ENCODE data around the gene PEAK3.
"Not testable (repeated sequence)": the region's sequence is repeated elsewhere in the genome, so short reads cannot be mapped to it uniquely, and the experiment has no call there.

Gene PEAK3

DNA sequence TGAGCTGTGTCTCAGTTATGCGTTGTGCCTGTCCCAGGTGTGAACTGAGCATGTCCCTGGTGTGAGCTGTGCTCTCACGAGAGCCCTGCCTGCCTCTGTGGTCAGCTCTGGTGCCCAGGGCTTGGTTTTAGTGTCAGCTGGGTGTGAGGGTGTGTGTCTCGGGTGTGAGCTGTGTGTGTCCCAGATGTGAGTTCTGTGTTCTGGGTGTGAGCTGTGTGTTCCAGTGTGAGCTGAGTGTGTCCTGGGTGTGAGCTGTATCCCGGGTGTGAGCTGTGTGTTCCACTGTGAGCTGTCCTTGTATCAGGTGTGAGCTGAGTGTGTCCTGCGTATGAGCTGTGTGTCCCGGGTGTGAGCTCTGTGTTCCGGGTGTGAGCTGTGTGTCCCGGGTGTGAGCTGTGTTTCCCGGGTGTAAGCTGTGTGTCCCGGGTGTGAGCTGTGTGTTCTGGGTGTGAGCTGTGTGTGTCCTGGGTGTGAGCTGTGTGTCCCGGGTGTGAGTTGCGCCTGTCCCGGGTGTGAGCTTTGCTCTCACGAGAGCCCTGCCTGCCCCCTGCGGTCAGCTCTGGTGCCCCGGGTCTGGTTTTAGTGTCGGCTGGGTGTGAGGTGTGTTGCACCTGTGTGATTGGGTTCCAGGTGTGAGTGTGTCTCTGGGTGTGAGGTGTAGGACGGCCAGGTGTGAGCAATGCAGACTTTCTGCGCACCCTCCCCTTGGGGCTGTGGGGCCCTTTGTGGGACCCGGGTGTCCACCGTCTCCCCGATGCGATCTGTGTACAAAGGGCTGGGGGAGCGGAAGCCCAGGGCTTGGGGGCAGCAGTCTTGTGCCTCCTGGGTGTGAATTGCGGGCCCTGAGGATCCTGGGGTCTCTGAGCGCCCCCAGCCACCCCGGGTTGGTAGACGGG is 7.1 kb upstream of the PEAK3 start:
- H3K27me3 Mint-ChIP-seq = no peaks in the 10 kb centered on the region
- no peaks in the 10 kb centered on the region for H3K9me3 Mint-ChIP-seq
- peaks cover 44 to 70% of the 10 kb centered on the region in 2 donors for H3K4me1 Mint-ChIP-seq
- DNase-seq (no peak), ATAC-seq (replicated peaks) (peak; percentile 41 to 42)
- H3K4me3 Mint-ChIP-seq = peak overlapping the region; percentile 84 to 87
- H3K27ac Mint-ChIP-seq = peak overlapping the region; percentile 97
- peaks cover 14 to 18% of the 10 kb centered on the region in 2 donors for H3K36me3 Mint-ChIP-seq

DNA sequence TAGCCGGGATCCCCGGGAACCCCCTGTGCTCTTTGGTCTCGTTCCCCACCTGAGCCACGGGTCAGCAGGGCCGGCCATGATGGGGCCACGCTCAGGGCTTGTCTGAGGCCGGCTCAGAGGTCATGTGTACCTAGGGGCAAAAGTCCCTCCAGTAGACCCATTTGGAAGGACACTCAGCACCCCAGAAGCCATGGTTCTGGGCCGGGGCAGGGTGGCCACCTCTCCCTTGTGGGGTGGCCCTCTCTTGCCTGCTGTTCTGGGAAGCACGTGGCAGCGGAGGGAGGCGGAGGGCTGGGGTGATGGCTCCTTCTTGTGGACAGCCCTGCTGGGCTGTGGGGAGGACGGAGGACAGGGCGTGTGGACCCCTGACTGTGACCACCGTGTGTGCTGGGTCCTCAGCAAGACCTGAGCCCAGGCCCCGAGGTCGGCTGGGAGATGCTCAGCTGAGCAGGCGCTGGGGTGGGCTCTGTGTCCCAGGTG is 6.4 kb upstream of the PEAK3 start:
- Mint-ChIP-seq H3K36me3 (peaks cover 10 to 15% of the 10 kb centered on the region in 2 donors), H3K27me3 (no peaks in the 10 kb centered on the region), H3K9me3 (no peaks in the 10 kb centered on the region), H3K4me3 (peak overlapping the region; percentile 84 to 87), H3K27ac (peak overlapping the region; percentile 97), H3K4me1 (peaks cover 40 to 63% of the 10 kb centered on the region in 2 donors)
- DNase-seq (no peak), ATAC-seq (replicated peaks) (no peak)

DNA sequence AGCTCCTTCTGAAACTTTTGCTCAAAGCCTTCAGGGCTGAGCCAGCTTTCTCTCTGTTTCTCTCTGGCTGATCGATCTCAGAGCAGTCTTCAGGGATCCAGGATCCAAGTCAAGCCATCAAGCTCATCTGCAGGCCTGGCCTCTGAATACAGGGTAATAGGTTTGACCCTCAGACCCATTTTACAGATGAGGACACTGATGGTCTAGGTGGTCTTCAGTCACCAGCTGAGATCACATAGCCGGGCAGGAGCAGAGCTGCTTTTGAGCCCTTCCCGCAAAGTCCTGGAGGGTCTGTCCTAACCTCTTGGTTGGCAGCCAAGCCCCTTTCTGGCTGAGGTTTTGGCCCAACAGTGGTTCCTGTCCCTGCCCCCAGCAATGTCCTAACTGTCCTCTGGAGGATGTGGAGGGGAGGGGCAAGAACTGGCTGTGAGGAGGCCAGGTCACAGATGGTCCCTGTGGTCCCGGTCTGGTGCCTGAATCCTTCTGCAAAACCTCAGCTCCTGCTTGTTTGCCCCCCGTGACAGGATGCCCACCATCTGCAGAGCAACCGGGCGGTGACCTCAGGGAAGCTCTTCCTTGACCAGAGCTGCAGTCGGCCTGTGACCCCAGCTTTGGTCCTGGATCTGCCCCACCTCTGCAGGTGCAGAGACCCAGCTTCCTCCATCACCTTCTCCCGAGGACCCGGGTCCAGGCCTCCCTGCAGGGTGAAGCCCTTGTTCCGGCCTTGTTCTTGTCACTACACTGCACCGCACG is 5.8 kb upstream of the PEAK3 start:
- peak overlapping the region; percentile 97 for H3K27ac Mint-ChIP-seq
- ATAC-seq (replicated peaks) = no peak
- H3K36me3 Mint-ChIP-seq = peaks cover 7 to 11% of the 10 kb centered on the region in 2 donors
- DNase-seq = no peak
- peak overlapping the region; percentile 34 to 84 for H3K4me3 Mint-ChIP-seq
- no peaks in the 10 kb centered on the region for H3K9me3 Mint-ChIP-seq
- H3K4me1 Mint-ChIP-seq = peaks cover 37 to 61% of the 10 kb centered on the region in 2 donors
- H3K27me3 Mint-ChIP-seq = no peaks in the 10 kb centered on the region

DNA sequence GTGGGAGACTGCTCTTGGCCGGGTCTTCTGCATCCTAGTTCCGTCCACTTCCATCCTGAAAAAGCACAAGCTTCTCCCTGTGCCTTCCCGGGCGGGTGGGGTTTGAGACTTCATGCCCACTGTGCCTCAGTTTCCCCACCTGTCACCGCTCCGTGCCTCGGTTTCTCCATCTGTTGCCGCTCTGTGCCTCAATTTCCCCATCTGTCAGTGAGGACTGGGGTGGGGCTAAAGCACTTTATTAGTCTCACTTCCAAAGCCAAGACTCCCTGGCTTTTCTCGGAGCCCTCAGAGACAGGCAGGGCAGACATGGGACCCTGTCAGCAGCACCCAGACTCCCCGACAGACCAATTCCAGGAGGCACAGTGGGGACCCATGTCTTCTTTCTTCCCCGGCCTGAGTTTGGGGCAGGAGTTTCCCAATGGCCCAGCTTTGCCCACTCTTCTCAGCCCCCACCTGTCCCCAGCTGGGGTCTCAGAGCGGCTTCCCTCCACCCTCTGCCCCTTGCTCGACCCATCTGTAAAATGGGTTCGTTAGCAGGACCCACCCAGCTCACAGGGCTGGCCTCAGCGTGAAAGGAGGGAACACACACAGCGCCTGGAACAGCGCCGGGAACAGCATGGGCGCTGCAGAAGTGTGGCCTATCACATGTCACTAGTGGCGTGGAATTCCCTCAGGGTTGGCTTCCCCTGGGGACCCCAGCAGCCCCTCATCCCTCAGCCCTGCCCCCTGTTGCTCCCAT is 4.6 kb upstream of the PEAK3 start:
- Mint-ChIP-seq H3K36me3 (peaks cover 0 to 6% of the 10 kb centered on the region in 2 donors), H3K9me3 (no peaks in the 10 kb centered on the region), H3K27ac (no peak overlapping the region), H3K4me3 (peak overlapping the region in 1 of 2 donors; percentile 29), H3K4me1 (peaks cover 42 to 64% of the 10 kb centered on the region in 2 donors), H3K27me3 (no peaks in the 10 kb centered on the region)
- ATAC-seq (replicated peaks) = no peak
- no peak for DNase-seq

GRCh38 chr19:2283835-2284507 is 2.0 kb upstream of the PEAK3 start:
- Mint-ChIP-seq H3K27ac (no peak overlapping the region), H3K27me3 (no peaks in the 10 kb centered on the region), H3K4me1 (peaks cover 32 to 49% of the 10 kb centered on the region in 2 donors), H3K36me3 (peaks cover 0 to 4% of the 10 kb centered on the region in 2 donors), H3K9me3 (no peaks in the 10 kb centered on the region), H3K4me3 (no peak overlapping the region)
- DNase-seq (no peak), ATAC-seq (replicated peaks) (no peak)

- H3K9me3 Mint-ChIP-seq = no peaks in the 10 kb centered on the region
- no peaks in the 10 kb centered on the region for H3K36me3 Mint-ChIP-seq
- DNase-seq = no peak
- H3K4me3 Mint-ChIP-seq = peak overlapping the region; percentile 80 to 82
- no peak for ATAC-seq (replicated peaks)
- peaks cover 22 to 38% of the 10 kb centered on the region in 2 donors for H3K4me1 Mint-ChIP-seq
- H3K27ac Mint-ChIP-seq = peak overlapping the region; percentile 47
- no peaks in the 10 kb centered on the region for H3K27me3 Mint-ChIP-seq
These were observed 875 bp upstream of the PEAK3 start for GRCh38 chr19:2282862-2283237.

DNA sequence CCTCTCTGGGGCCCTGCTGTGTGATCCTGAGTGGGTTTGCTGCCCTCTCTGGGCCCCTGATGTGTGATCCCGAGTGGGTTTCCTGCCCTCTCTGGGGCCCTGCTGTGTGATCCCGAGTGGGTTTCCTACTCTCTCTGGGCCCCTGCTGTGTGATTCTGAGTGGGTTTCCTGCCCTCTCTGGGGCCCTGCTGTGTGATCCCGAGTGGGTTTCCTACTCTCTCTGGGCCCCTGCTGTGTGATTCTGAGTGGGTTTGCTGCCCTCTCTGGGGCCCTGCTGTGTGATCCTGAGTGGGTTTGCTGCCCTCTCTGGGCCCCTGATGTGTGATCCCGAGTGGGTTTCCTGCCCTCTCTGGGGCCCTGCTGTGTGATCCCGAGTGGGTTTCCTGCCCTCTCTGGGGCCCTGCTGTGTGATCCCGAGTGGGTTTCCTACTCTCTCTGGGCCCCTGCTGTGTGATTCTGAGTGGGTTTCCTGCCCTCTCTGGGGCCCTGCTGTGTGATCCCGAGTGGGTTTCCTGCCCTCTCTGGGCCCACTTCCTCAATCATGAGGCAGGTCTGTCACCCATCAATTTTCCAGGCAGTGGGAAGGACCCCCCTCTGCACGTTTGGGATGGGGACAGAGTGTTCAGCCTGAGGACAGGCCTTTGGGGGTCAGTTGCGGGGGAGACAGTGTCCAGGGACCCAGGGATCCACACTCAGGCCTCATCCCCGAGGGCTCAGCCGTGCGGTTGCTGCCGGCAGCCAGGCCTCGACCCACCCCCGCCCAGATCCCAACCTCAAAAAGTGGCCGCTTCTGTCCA is 512 bp downstream of the PEAK3 start:
- peak overlapping the region; percentile 80 to 82 for H3K4me3 Mint-ChIP-seq
- peak; percentile 14 to 24 for ATAC-seq (replicated peaks)
- H3K27me3 Mint-ChIP-seq, H3K9me3 Mint-ChIP-seq, H3K36me3 Mint-ChIP-seq, DNase-seq: not testable (repeated sequence)
- peak overlapping the region; percentile 76 for H3K27ac Mint-ChIP-seq
- H3K4me1 Mint-ChIP-seq = peaks cover 19 to 34% of the 10 kb centered on the region in 2 donors

DNA sequence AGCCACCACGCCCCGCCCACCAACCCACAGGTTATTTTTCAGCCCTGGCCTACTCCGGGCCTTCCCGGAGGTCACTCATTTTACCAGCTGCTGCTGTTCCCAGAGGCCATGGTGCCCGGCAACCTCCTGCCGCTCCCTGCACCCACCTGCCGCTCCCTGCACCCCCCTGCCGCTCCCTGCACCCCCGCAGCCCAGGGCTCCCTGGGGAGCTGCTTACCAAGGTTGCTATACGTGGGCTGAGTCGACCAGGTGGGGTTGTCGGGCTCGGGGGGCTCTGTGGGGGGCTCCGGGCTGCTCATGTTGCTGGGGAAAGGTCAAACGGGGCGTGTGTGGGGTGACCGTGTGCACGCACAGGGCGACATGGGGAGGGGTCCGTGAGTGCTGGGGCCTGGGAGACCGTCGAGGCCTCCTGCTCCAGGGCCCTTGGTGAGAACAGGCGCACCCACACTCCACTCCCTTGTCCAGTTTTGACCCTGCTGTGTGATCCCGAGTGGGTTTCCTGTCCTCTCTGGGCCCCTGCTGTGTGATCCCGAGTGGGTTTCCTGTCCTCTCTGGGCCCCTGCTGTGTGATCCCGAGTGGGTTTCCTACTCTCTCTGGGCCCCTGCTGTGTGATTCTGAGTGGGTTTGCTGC is 1.2 kb downstream of the PEAK3 start:
- Mint-ChIP-seq H3K36me3 (peaks cover 3 to 10% of the 10 kb centered on the region in 2 donors), H3K27me3 (no peaks in the 10 kb centered on the region), H3K9me3 (no peaks in the 10 kb centered on the region), H3K27ac (peak overlapping the region; percentile 47), H3K4me1 (peaks cover 18 to 30% of the 10 kb centered on the region in 2 donors), H3K4me3 (no peak overlapping the region)
- no peak for ATAC-seq (replicated peaks)
- DNase-seq = no peak

- no peaks in the 10 kb centered on the region for H3K9me3 Mint-ChIP-seq
- ATAC-seq (replicated peaks) (no peak), DNase-seq (no peak)
- H3K4me1 Mint-ChIP-seq = peaks cover 29 to 42% of the 10 kb centered on the region in 2 donors
- H3K27ac Mint-ChIP-seq = no peak overlapping the region
- H3K36me3 Mint-ChIP-seq = peaks cover 17 to 24% of the 10 kb centered on the region in 2 donors
- H3K27me3 Mint-ChIP-seq = no peaks in the 10 kb centered on the region
- H3K4me3 Mint-ChIP-seq = no peak overlapping the region
These were observed 3.4 kb downstream of the PEAK3 start for GRCh38 chr19:2278459-2279158.

DNA sequence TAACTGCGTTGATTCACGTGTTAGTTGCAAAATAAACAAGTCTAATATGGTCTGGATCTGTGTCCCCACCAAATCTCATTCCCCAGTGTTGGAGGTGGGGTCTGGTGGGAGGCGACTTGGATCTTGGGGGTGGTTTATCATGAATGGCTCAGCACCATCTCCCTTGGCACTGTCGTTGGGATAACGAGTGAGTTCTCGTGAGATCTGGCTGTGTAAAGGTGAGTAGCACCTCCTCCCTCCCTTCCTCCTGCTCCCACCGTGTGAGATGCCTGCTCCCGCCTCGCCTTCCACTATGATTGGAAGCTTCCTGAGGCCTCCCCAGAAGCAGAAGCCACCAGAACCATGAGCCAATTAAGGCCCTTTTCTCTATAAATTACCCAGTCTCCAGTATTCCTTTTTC is 4.8 kb downstream of the PEAK3 start:
- no peak overlapping the region for H3K4me3 Mint-ChIP-seq
- peaks cover 32 to 46% of the 10 kb centered on the region in 2 donors for H3K4me1 Mint-ChIP-seq
- peak overlapping the region; percentile 81 for H3K27ac Mint-ChIP-seq
- no peaks in the 10 kb centered on the region for H3K27me3 Mint-ChIP-seq
- DNase-seq = no peak
- H3K36me3 Mint-ChIP-seq = peaks cover 27 to 38% of the 10 kb centered on the region in 2 donors
- no peaks in the 10 kb centered on the region for H3K9me3 Mint-ChIP-seq
- no peak for ATAC-seq (replicated peaks)

DNA sequence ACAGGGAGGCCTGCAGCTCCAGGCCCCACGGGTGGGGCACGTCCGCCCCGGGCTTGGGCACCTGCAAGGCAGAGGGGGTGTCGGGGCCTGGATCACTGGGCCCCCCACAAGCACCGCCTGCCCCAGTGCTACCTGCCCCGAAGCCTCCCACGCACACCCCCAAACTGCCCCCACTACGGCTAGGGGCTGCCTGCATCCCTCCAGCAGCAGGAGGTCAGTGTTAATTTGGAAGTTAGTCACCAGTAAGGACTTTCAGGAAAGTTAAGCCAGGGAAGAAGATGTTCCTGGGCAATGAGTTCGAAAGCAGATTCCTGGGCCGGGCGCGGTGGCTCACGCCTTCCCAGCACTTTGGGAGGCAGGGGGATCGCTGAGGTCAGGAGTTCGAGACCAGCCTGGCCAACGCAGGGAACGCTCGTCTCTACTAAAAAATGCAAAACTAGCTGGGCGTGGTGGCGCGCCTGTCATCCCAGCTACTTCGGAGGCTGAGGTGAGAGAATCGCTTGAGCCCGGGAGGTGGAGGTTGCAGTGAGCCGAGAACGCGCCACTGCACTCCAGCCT is 5.5 kb downstream of the PEAK3 start:
- Mint-ChIP-seq H3K27ac (peak overlapping the region; percentile 20), H3K9me3 (no peaks in the 10 kb centered on the region), H3K4me3 (no peak overlapping the region), H3K36me3 (peaks cover 31 to 42% of the 10 kb centered on the region in 2 donors), H3K27me3 (no peaks in the 10 kb centered on the region), H3K4me1 (peaks cover 31 to 46% of the 10 kb centered on the region in 2 donors)
- DNase-seq (no peak), ATAC-seq (replicated peaks) (no peak)

Data from stimulated activated naive B cell treated with anti-CD40 and anti-IgM and Interleukin-4, amounts not matched to agents 10 μg/mL and 1 μg/mL and 100 μg/mL, for 72 hours (primary cell).